Liver (tissue), 9 donors: Measurements from ENCODE around the gene PELI2. TPM values are rescaled to one million over a fixed set of nuclear protein-coding genes. Genes with fewer than 3 reads are reported as not detected.

ENCODE experiments used
- DNase-seq: peaks from one replicate; pipeline ENCODE4 v3.0.0-alpha.2; 2017; ENCODE audit warnings: low spot score
- H3K27ac ChIP-seq, 2 donors: one replicate each; pipeline ENCODE4 v1.7.0; 2013; ENCODE audit warnings: inconsistent platforms in 2 of 2, low read length in 2 of 2, control low read depth in 1 of 2, low read depth in 1 of 2, mild to moderate bottlenecking in 1 of 2
- H3K27me3 ChIP-seq, 4 donors: one replicate each; pipeline versions ENCODE4 v1.6.1 to v1.7.0; 2013; ENCODE audit warnings: low read length in 3 of 4, inconsistent platforms in 1 of 4, mild to moderate bottlenecking in 1 of 4, moderate library complexity in 1 of 4; ENCODE audit not compliant: control insufficient read depth in 4 of 4, insufficient read depth in 4 of 4
- H3K36me3 ChIP-seq, 4 donors: one replicate each; pipeline versions ENCODE4 v1.6.1 to v1.7.0; 2013; ENCODE audit warnings: low read length in 3 of 4, mild to moderate bottlenecking in 3 of 4, low read depth in 1 of 4, moderate library complexity in 1 of 4; ENCODE audit not compliant: control insufficient read depth in 4 of 4, insufficient read depth in 3 of 4
- H3K4me1 ChIP-seq, 4 donors: one replicate each; pipeline versions ENCODE4 v1.6.1 to v1.7.0; 2013; ENCODE audit warnings: low read length in 3 of 4, mild to moderate bottlenecking in 3 of 4, moderate library complexity in 1 of 4; ENCODE audit not compliant: control insufficient read depth in 4 of 4, insufficient read depth in 4 of 4
- H3K4me3 ChIP-seq, 3 donors: one replicate each; pipeline versions ENCODE4 v1.6.1 to v1.7.0; 2013; ENCODE audit warnings: low read length in 3 of 3, control low read depth in 1 of 3, low read depth in 1 of 3, mild to moderate bottlenecking in 1 of 3
- H3K9ac ChIP-seq, 2 donors: one replicate each; pipeline ENCODE4 v1.7.0; 2013; ENCODE audit warnings: low read length in 2 of 2, mild to moderate bottlenecking in 2 of 2, moderate library complexity in 2 of 2, control low read depth in 1 of 2, low read depth in 1 of 2
- H3K9me3 ChIP-seq, 4 donors: one replicate each; pipeline versions ENCODE4 v1.6.1 to v1.7.0; 2013; ENCODE audit warnings: low read length in 3 of 4; ENCODE audit not compliant: control insufficient read depth in 4 of 4
- ATF3 ChIP-seq: IDR thresholded peaks from 2 replicates; pipeline ENCODE4 v1.6.1; 2016; ENCODE audit warnings: antibody characterized with exemption
- EGR1 ChIP-seq, 2 donors: IDR thresholded peaks; 2 replicates each; pipeline ENCODE4 v1.6.1; 2016 to 2018; ENCODE audit warnings: antibody characterized with exemption in 2 of 2, low read depth in 2 of 2
- FOXA1 ChIP-seq: IDR thresholded peaks from 2 replicates; pipeline ENCODE4 v1.6.1; 2016; ENCODE audit warnings: antibody characterized with exemption
- FOXA2 ChIP-seq: IDR thresholded peaks from 2 replicates; pipeline ENCODE4 v1.6.1; 2016; ENCODE audit warnings: antibody characterized with exemption
- GABPA ChIP-seq, 2 donors: IDR thresholded peaks in 1 of 2; conservative IDR thresholded peaks in 1 of 2; 2 replicates each; pipeline ENCODE4 v1.6.1; 2016; ENCODE audit warnings: antibody characterized with exemption in 2 of 2, mild to moderate bottlenecking in 1 of 2, moderate library complexity in 1 of 2
- HNF4A ChIP-seq, 2 donors: conservative IDR thresholded peaks; 2 replicates each; pipeline ENCODE4 v1.6.1; 2016; ENCODE audit warnings: antibody characterized with exemption in 2 of 2, mild to moderate bottlenecking in 2 of 2
- HNF4G ChIP-seq: IDR thresholded peaks from 2 replicates; pipeline ENCODE4 v1.6.1; 2016; ENCODE audit warnings: antibody characterized with exemption
- JUND ChIP-seq, 2 donors: IDR thresholded peaks; 2 replicates each; pipeline ENCODE4 v1.6.1; 2016; ENCODE audit warnings: antibody characterized with exemption in 2 of 2
- MAX ChIP-seq: IDR thresholded peaks from 2 replicates; pipeline ENCODE4 v1.6.1; 2016; ENCODE audit warnings: antibody characterized with exemption
- NR2F2 ChIP-seq: IDR thresholded peaks from 2 replicates; pipeline ENCODE4 v1.6.1; 2016; ENCODE audit warnings: antibody characterized with exemption
- RAD21 ChIP-seq, 2 donors: IDR thresholded peaks; 2 replicates each; pipeline ENCODE4 v1.6.1; 2016; ENCODE audit warnings: antibody characterized with exemption in 2 of 2, mild to moderate bottlenecking in 2 of 2
- RXRA ChIP-seq, 2 donors: IDR thresholded peaks; 2 replicates each; pipeline ENCODE4 v1.6.1; 2017 to 2018; ENCODE audit warnings: antibody characterized with exemption in 2 of 2, mild to moderate bottlenecking in 1 of 2
- SP1 ChIP-seq: IDR thresholded peaks from 2 replicates; pipeline ENCODE4 v1.6.1; 2018; ENCODE audit warnings: antibody characterized with exemption, mild to moderate bottlenecking
- TAF1 ChIP-seq: conservative IDR thresholded peaks from 2 replicates; pipeline ENCODE4 v1.6.1; 2016; ENCODE audit warnings: antibody characterized with exemption, mild to moderate bottlenecking
- YY1 ChIP-seq: IDR thresholded peaks from 2 replicates; pipeline ENCODE4 v1.6.1; 2016; ENCODE audit warnings: antibody characterized with exemption, mild to moderate bottlenecking
- WGBS: extraction: QIAGEN DNeasy Blood & Tissue Kit; methylation state at CpG from one replicate; pipeline ENCODE4 v1.1.7; 2013; 5-methylcytosine and 5-hydroxymethylcytosine counted together
- polyA plus RNA-seq, 2 donors: library from polyadenylated mRNA; stranded (reverse) in 1 of 2; unstranded in 1 of 2; fragments of 200-250 nt in 1 of 2; fragments of >200 nt in 1 of 2; fragmentation: Nextera tagmentation in 1 of 2; extraction: Ambion mirVana in 1 of 2; gene quantifications; one replicate each; pipeline versions ENCODE4 v1.2.1 to v1.2.3, GENCODE V29; 2013 to 2015
- total RNA-seq, 2 donors: library from RNA; depleted of rRNA; stranded (reverse); fragments of >200 nt; gene quantifications; one replicate each; pipeline ENCODE4 v1.2.3, GENCODE V29; 2014
- TF ChIP-seq, protein P1 (sequence below): fragments of 150-350 bp; IDR thresholded peaks from 2 replicates; pipeline ENCODE4 v1.5.1; 2017; ENCODE audit warnings: improper control_type of control experiment, low read depth, low read length; ENCODE audit not compliant: missing input control
- TF ChIP-seq, protein P2 (sequence below): IDR thresholded peaks from 2 replicates; pipeline ENCODE4 v1.6.1; 2016; ENCODE audit warnings: antibody characterized with exemption
- TF ChIP-seq, protein P3 (sequence below): IDR thresholded peaks from 2 replicates; pipeline ENCODE4 v1.6.1; 2016; ENCODE audit warnings: antibody characterized with exemption, mild to moderate bottlenecking
- donor health status: healthy.
- donor health status: healthy.
- donor health status: healthy.
- donor health status: healthy.
- donor health status: healthy.

The PELI2 gene
- total and polyA plus RNA-seq, 4 donors = 0.68 to 2.9 (median 1.2) TPM

- DNase-seq = no peak
- H3K9ac ChIP-seq = no peak overlapping the region
These were observed 18.6 kb downstream of the PELI2 start for GRCh38 chr14:56136571-56137452.

GRCh38 chr14:56137453-56137807 lies 19.2 kb downstream of the PELI2 start:
- peaks cover 0 to 8% (median 4%) of the 10 kb centered on the region in 4 donors for H3K27me3 ChIP-seq
- H3K27ac ChIP-seq = no peak overlapping the region
- WGBS = 77% methylated on average over 7 of the region's 7 CpGs
- peaks cover 0 to 2% (median 0%) of the 10 kb centered on the region in 4 donors for H3K4me1 ChIP-seq
- no peak overlapping the region for H3K9ac ChIP-seq
- no peak for DNase-seq
- H3K36me3 ChIP-seq = no peaks in the 10 kb centered on the region
- TF ChIP-seq EGR1 (IDR thresholded peaks at IDR 0.05; ENCODE audit: low read depth in 2 of 2) (no peak), RXRA (IDR thresholded peaks at IDR 0.05) (no peak), ATF3 (no peak), FOXA2 (no peak), JUND (IDR thresholded peaks at IDR 0.05) (no peak), SP1 (no peak), YY1 (no peak), FOXA1 (no peak), RAD21 (IDR thresholded peaks at IDR 0.05) (no peak), NR2F2 (no peak), HNF4A (conservative IDR thresholded peaks at IDR 0.05) (no peak), MAX (no peak), HNF4G (no peak), GABPA (IDR thresholded peaks at IDR 0.05 in 1 of 2, conservative IDR thresholded peaks at IDR 0.05 in 1 of 2) (no peak), TAF1 (no peak)
- TF ChIP-seq, protein P1, sequence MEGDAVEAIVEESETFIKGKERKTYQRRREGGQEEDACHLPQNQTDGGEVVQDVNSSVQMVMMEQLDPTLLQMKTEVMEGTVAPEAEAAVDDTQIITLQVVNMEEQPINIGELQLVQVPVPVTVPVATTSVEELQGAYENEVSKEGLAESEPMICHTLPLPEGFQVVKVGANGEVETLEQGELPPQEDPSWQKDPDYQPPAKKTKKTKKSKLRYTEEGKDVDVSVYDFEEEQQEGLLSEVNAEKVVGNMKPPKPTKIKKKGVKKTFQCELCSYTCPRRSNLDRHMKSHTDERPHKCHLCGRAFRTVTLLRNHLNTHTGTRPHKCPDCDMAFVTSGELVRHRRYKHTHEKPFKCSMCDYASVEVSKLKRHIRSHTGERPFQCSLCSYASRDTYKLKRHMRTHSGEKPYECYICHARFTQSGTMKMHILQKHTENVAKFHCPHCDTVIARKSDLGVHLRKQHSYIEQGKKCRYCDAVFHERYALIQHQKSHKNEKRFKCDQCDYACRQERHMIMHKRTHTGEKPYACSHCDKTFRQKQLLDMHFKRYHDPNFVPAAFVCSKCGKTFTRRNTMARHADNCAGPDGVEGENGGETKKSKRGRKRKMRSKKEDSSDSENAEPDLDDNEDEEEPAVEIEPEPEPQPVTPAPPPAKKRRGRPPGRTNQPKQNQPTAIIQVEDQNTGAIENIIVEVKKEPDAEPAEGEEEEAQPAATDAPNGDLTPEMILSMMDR = no peak
- TF ChIP-seq, protein P2, sequence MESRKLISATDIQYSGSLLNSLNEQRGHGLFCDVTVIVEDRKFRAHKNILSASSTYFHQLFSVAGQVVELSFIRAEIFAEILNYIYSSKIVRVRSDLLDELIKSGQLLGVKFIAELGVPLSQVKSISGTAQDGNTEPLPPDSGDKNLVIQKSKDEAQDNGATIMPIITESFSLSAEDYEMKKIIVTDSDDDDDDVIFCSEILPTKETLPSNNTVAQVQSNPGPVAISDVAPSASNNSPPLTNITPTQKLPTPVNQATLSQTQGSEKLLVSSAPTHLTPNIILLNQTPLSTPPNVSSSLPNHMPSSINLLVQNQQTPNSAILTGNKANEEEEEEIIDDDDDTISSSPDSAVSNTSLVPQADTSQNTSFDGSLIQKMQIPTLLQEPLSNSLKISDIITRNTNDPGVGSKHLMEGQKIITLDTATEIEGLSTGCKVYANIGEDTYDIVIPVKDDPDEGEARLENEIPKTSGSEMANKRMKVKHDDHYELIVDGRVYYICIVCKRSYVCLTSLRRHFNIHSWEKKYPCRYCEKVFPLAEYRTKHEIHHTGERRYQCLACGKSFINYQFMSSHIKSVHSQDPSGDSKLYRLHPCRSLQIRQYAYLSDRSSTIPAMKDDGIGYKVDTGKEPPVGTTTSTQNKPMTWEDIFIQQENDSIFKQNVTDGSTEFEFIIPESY = no peak
- TF ChIP-seq, protein P3, sequence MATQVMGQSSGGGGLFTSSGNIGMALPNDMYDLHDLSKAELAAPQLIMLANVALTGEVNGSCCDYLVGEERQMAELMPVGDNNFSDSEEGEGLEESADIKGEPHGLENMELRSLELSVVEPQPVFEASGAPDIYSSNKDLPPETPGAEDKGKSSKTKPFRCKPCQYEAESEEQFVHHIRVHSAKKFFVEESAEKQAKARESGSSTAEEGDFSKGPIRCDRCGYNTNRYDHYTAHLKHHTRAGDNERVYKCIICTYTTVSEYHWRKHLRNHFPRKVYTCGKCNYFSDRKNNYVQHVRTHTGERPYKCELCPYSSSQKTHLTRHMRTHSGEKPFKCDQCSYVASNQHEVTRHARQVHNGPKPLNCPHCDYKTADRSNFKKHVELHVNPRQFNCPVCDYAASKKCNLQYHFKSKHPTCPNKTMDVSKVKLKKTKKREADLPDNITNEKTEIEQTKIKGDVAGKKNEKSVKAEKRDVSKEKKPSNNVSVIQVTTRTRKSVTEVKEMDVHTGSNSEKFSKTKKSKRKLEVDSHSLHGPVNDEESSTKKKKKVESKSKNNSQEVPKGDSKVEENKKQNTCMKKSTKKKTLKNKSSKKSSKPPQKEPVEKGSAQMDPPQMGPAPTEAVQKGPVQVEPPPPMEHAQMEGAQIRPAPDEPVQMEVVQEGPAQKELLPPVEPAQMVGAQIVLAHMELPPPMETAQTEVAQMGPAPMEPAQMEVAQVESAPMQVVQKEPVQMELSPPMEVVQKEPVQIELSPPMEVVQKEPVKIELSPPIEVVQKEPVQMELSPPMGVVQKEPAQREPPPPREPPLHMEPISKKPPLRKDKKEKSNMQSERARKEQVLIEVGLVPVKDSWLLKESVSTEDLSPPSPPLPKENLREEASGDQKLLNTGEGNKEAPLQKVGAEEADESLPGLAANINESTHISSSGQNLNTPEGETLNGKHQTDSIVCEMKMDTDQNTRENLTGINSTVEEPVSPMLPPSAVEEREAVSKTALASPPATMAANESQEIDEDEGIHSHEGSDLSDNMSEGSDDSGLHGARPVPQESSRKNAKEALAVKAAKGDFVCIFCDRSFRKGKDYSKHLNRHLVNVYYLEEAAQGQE = no peak
- no peak overlapping the region for H3K4me3 ChIP-seq
- H3K9me3 ChIP-seq = no peaks in the 10 kb centered on the region

More at GRCh38 chr14:56136571-56137452, 18.6 kb downstream of the PELI2 start:
- H3K27ac ChIP-seq = no peak overlapping the region
- H3K4me3 ChIP-seq = no peak overlapping the region
- H3K27me3 ChIP-seq = peaks cover 0 to 8% (median 4%) of the 10 kb centered on the region in 4 donors
- TF ChIP-seq NR2F2 (no peak), EGR1 (IDR thresholded peaks at IDR 0.05; ENCODE audit: low read depth in 2 of 2) (no peak), GABPA (IDR thresholded peaks at IDR 0.05 in 1 of 2, conservative IDR thresholded peaks at IDR 0.05 in 1 of 2) (no peak)
- TF ChIP-seq, protein P2 = no peak
- no peaks in the 10 kb centered on the region for H3K9me3 ChIP-seq
- no peaks in the 10 kb centered on the region for H3K36me3 ChIP-seq
- H3K4me1 ChIP-seq = peaks cover 0 to 2% (median 0%) of the 10 kb centered on the region in 4 donors
- 92% methylated on average over 2 of the region's 2 CpGs for WGBS
